NCI-H526 (cell line): ENCODE measurements around the gene GLI1.
A peak's percentile ranks its signal among the peaks of the same experiment; 100 is the strongest.
"Not testable (repeated sequence)": the region's sequence is repeated elsewhere in the genome, so short reads cannot be mapped to it uniquely, and the experiment has no call there.

ENCODE experiments used
- DNase-seq, 2 experiments: peaks; one replicate each; lab custom pipeline; 2025; lab: John Stamatoyannopoulos, UW

Gene GLI1

DNA sequence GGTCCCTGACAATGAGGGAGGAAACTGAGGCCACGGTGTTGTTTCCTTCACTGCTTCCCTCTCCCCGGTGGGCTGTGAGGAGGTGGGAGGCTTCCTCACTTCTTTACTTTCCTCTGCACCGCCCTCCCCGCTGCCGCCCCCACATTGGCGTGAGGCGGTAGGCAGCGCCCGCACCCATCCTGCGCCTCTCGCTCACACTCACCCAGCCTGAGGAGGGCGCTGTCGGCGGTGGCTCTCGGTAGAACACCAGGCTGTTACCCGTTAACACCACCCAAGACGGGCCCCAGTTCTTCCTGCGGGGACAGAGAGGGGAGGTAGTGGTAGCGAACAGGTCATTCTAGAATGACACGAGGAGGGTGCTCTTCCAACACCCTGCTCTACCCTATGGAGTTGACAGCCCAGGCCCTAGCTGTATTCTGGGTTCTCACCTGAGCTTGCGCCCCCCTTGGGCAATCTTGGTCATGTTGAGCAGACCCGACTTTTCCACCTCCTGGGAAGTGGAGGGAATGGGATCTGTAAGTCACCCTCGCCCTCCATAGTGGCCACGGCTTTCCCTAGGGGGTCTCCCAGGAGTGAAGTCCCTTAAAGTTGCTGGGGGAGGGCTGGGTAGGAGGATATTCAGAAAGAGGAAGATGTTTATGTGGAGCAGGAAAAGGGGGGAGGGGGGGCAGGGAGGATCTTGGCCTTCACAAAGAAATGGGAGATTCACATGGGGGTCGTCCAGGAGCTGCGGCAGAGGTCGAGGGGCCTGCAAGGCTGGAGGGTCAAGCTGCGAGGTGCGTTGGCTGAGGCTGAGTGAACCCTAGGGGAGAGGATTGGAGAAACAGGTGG is 16.8 kb downstream of the GLI1 start:
- DNase-seq, result peak in 1 of 2 experiments; percentile 34

DNA sequence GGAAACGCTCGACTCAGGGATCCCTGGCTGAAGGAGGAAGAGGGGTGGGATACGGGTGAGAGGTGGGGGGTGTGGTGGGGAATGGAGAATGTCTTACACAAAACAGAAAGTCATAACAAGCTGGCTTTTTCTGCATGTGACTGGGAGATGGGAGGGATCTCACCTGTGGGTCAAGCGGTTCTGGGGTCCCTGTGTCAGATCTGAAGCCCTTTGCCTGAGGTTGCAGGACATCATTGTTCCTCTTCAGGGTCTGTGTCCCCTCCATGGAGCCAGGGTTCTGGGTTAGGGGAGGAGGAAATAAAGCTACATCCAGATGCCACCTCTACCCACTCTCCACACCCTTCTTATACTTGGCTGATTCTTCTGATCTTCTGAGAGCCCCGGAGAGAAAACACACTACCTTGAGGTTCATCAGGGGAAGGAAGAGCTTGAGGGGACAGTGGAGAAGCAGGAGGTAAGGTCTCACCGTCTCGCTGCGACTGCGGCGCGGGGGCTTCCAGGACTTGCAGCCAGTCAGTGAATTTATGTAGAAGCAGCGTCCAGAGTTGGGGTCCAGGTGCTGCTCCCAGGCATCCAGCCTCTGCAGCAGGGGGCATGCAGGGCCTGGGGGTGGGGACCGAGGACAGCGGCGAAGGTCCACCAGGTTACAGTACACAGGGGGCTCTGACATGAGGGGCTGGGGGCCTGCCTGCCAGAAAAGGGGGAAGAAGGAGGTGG is 17.6 kb downstream of the GLI1 start:
- DNase-seq, result no peak

DNA sequence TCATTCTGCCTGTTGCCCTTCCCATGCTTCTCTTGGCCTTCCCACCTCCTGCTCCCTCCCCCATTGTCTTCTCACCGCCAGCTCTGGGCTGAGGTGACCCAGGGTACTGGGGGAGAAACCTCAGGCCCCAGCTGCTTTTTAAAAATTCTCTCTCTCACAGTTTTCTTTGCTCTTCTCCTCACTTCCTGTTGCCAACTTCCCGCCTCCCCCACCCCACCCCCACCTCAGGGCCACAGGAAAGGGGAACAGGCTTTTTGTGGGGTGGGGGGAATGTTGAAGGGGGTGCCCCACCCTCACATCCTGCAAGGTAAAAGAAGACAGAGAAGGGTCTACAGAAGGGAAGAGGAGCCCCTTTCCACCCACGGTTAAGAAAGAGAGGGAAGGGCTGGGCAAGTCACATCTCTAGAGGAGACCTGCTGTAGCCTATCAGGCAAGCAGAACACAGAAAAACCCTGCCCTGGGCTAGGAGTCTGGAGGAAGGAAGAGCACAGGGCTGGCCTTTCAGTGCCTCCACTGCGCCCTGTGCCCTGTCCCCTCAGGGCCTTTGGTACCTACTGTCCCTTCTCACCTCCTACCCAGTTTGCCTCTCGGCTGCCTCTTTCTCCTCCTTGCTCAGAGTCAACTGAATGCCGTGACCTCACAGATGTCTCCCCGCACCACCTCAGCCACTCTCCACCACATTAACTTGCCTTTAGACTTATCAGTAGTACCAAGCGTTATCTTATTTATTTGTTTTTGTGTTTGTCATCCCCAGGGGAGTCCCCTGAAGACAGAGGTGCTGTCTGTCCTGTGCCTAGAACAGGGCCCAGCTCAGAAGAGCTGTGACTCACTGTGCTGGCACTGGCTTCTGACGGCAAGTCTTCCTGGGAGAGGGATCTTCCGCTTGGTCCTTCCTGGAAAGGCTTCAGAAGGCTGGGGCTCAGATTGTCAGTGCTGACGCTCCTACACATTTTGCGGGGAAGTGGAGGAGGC is 18.4 kb downstream of the GLI1 start:
- no peak for DNase-seq

DNA sequence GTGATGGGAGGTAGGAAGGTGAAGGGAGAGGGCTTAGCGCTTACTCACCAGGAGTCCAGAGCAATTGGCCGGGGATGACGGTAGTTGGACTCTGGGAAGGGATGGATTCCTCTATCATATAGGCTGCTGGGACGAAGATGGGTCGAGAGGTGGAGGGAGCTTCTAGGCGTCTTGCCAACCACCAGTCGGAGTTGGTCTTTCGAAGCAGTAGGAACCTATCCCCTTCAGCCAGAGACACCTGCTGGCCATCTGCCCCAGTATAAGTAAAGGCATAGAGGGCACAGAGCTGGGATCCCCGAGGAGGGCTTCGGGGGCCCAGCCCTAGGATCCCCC is 19.4 kb downstream of the GLI1 start:
- DNase-seq, result no peak

DNA sequence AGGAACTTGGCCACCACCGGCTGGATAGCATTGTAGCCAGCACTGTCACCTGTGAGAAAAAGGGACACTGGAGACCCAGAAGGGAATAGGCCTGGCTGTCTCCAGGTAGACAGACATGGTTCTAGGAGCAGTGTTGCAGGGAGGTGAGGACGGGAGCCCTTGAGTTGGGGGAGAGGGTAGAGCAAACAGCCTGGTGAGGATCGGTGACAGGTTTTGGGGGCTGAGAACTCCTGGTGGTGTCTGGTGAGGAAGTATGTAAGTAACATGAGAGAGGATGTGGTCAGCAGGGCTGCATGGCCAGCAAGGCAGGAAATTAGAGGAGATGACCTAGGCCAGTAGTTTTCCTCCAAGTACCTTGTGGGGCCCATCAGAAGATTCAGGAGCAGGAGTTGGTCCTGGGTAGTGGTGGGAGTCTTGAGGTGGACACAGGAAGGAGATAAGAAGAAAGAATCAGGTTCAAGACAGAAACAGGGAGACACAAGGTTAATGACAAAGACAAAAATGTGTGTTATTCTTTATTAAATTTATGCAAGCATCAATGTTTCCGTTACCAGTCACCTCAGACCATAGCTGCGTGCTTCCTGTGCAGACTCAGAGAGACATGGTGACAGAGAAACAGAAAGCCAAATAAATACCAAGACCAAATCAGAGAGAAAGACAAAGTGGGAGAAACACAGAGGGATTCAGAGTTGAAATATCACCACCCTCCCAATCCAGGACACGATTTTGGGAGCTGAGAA is 20.0 kb downstream of the GLI1 start, which contains the start of gene ARHGAP9:
Gene ARHGAP9, minus strand, starts transcription at position 491 of the 740 bp plus-strand sequence. Its CDS starts 460 bp downstream, at position 31.
- DNase-seq, result no peak

DNA sequence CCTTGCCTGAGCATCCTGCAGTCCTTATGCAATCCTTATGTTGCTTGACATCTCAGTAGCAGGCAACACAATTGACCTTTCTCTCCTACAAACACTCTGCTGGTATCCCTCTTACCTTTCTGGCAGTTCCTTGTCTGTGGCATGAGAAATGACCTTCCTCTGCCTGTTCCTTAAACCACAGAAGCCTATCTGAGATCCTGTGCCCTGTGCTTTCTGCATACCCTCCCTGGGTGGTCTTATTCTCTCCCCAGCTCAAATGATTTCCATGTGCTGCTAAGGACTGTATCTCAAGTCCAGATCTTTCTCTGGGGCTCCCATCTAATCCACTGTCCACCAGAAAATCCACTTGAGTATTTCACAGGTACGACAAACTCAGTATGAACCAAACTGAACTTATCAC is 22.1 kb downstream of the GLI1 start:
- DNase-seq, result no peak

DNA sequence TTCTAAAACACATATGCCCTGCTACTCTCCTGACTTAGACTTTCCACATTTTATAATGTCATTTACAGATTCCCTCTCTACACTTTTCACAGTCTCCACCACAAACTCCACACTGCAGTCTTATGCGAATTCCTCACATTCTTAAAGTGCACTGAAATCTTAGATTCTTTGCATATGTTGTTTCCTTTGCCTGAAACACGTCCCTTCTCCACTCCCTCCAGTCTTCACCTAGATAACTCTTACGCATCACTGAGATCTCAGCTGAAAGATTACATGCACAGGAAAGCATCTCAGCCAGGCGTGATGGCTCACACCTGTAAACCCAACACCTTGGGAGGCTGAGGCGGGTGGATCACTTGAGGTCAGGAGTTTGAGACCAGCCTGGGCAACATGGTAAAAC is 23.9 kb downstream of the GLI1 start:
- DNase-seq, result no peak

DNA sequence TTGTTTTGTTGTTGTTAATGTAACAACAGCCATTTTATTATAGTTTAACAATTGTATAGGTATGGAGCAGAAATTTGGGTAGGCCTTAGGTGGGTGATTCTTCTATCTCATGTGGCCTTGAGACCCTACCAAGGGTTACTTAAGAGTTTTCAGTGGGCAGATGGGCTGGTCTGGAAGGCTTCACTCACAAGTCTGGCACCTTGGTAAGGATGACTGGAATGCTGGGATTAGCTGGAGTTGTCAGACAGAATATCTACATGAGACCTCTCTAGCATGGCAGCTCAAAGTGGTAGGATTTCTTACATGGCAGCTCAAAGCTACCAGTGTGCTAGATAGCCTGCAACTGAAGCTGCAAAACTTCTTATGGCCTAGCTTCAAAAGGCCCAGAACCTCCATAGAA is 26.1 kb downstream of the GLI1 start:
- no peak for DNase-seq

DNA sequence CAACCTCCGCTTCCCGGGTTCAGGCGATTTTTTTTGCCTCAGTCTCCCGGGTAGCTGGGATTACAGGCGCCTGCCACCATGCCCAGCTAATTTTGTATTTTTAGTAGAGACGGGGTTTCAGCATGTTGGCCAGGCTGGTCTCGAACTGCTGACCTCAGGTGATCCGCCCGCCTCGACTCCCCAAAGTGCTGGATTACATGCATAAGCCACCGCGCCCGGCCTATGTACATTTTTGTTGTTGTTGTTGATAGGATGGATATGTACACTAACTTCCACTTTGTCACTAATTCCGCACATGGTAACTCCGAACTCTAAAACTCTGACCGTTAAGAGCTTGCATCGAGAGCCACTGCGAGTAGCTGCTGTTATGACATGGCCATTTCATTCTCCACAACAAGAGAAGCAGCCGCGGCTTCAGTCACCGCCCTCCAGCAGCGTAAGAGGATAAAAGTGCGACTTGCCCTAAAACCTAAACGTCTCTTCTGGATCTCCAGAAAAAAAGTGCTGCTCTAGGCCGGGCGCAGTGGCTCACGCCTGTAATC is 27.5 kb downstream of the GLI1 start:
- DNase-seq, result no peak

DNA sequence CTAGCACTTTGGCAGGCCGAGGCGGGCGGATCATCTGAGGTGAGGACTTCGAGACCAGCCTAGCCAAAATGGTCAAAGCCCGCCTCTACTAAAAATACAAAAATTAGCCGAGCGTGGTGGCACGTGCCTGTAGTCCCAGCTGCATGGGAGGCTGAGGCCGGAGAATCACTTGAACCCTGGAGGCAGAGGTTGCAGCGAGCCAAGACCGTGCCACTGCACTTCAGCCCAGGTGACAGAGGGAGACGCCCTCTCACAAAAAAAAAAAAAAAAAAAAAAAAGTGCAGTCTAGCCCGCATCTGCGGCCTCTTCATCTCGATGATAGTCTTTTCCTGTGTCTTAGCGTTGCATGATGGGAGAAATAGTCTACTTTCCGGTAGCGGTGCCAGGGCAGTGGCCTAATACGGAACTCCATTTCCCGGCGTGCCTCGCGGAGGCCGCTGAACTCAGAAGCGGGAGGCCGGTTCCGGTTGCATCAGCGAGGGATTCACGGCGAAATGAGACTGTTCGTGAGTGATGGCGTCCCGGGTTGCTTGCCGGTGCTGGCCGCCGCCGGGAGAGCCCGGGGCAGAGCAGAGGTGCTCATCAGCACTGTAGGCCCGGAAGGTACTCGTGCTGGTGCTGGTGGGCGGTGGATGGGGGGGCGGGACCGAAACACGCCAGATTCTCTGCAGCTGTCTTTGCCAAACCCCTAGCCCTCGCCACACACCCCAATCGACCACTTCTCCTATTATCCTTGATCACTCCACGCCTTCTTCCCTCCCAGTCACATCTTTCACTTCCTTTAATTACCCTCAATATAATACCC is 28.2 kb downstream of the GLI1 start, which contains the start of gene MARS1:
Gene MARS1, plus strand, starts transcription at position 472 of the 805 bp plus-strand sequence. Its CDS starts 23 bp downstream, at position 495.
- peak; percentile 93 to 98 for DNase-seq

DNA sequence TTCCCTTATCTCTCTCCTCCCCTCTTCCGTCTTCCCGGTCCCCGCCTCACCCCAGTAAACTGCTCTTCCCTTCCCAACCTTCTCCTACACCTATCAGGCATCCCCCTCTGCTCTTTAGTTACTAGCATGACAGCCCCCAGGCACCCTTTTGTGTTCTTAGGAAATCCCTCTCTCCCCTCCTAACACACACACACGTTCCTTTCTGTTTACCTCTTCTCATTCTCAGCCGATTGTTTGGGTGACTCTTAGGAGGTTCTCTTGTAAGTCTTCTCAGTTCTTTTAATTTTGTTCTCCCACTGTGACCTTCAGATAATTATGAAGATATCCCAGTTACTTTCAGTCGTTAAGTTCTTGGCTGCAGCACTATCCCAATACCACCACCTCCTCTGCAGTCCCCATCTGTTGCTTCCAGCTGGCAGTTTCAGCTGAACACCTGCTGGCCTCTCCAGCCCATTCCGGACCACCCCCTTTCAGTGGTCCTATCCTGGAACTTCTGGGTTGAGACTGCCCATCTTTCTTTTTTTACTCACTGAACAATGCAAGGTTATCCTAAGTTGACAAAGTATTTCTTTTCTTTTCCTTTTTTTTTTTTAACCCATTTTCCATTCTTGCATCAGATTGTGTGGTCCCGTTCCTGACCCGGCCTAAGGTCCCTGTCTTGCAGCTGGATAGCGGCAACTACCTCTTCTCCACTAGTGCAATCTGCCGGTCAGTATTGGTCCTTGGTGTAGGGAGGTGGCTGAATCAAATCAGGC is 29.0 kb downstream of the GLI1 start:
- no peak for DNase-seq

DNA sequence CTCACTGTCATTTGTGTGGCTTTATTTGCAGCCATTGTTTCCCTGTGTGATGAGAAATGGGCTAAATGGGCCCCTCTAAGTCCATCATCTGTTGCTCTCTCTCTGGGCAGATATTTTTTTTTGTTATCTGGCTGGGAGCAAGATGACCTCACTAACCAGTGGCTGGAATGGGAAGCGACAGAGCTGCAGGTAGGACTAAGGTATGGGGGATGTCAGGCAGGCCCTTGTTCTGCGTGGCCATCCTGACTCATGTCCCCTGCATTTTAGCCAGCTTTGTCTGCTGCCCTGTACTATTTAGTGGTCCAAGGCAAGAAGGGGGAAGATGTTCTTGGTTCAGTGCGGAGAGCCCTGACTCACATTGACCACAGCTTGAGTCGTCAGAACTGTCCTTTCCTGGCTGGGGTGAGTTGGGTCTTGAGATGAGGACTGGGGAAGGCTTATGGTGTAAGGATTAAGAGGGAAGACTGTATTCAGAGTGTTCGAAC is 29.6 kb downstream of the GLI1 start:
- DNase-seq, result no peak

DNA sequence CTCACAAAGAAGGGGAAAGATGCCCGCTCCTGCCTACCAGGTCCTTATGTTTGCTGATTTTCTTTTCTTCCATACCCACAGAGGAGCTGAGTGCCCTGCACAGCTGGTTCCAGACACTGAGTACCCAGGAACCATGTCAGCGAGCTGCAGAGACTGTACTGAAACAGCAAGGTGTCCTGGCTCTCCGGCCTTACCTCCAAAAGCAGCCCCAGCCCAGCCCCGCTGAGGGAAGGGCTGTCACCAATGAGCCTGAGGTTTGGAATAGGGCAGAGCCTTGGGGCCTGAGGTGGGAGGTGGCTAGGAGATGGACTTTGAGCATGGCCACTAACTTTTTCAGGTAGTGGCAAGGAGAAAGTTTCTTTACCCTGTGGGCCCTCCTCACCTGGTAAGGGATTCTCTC is 30.5 kb downstream of the GLI1 start:
- no peak for DNase-seq

DNA sequence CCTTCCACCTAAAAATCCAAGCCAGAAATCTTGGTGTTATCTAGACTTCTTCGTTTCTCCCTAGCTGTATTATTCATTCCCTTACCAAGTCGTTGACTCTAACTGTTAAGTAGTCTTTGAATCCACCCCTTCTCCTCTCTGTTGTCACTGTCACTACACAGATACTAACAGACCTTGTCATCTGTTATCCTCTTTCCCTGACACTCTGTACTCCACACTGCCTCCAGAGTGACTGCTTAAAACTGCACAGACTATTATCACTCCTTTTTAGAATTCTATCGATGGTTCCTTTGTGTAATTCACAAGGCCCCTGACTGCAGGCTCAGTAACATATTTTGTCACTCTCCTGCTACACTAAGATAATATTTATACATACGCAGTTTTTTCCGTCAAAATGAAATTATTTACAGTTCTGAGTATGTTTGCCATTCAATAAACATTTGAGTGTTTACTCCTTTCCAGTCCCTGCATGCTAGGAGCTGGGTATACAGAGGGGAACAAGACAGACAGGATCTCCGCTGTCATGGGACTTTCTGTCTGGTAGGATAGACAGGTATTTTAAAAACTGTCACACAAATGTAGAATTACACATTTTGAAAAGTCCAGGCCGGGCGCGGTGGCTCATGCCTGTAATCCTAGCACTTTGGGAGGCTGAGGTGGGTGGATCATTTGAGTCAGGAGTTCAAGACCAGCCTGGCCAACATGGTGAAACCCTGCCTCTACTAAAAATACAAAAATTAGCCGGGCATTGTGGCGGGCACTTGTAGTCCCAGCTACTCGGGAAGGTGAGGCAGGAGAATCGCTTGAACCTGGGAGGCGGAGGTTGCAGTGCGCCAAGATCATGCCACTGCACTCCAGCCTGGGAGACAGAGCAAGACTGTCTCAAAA is 32.1 kb downstream of the GLI1 start:
- DNase-seq, result no peak

DNA sequence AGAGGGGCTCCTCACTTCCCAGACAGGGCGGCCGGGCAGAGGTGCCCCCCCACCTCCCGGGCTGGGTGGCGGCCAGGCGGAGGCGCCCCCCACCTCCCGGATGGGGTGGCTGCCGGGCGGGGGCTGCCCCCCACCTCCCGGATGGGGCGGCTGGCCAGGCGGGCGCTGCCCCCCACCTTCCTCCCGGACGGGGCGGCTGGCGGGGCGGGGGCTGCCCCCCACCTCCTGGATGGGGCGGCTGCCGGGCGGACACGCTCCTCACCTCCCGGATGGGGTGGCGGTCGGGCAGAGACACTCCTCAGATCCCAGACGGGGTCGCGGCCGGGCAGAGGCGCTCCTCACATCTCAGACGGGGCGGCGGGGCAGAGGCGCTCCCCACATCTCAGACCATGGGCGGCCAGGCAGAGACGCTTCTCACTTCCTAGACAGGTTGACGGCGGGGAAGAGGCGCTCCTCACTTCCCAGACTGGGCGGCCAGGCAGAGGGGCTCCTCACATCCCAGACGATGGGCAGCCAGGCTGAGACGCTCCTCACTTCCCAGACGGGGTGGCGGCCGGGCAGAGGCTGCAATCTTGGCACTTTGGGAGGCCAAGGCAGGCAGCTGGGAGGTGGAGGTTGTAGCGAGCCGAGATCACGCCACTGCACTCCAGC is 35.6 kb downstream of the GLI1 start:
- not testable (repeated sequence) for DNase-seq

DNA sequence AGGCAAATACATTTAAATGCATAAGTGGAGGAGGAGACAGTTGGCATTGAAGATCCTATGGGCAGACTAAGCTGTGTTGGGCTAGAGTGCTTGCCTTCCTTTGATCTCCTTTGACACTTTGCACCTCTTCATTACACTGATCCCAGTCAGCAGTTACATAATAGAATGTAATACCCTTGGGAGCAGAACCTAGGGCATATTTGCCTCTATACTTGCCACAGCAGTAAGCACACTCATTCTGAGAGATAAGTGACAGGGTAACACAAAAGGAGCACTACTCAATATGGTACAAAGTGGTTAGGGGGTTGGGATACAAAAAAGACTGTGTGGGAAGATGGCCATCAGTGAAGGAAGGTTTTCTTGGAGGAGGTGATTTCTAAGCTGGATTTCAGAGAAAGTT is 37.2 kb downstream of the GLI1 start:
- no peak for DNase-seq

DNA sequence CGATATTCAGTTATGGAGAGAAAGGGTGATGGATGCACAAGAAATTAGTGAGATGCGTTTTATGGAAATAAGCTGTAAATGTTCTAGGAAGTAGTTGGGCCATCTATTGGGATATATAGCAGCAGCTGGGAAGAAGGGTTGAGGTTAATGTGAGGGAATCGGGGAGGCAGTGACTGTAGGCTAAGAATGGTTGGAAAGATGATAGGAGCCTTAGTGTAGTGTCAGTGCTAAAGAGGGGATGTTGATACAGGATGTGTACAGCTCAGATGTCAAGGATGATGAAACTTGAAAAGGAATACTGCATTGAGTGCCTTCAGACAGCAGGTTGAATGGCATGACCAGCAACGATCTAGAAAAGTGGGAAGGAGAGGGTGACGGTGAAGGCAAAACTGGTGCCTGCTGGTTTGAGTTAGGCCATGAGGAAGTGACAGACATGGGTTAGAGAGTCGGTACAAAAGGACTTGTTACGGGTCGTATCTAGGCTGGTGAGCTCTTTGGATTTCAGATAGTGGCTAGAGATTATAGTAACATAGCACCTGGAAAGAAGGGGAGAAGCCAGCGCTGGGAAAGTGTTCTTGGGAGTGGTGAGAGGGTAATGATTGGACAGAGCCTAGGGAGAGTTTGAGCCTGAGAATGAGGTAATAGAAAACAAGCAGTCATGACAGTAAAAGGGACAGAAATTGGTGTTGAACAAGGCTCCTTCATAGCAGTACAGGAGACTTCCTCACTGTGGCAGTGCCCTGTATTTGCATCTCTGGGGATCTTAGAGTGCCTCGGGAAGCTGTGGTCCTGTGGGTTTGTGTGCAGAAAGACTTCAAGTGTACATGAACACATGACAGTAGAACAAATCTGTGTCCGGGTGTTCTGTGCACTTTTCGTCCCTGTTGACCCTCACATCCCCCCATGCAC is 37.9 kb downstream of the GLI1 start:
- DNase-seq, result no peak
